ENCODE data around the gene HSPG2. TPM values are rescaled to one million over a fixed set of nuclear protein-coding genes. Genes with fewer than 3 reads are reported as not detected.

HSPG2 gene
- total RNA-seq, 1 experiment from 2014 or later = 171 TPM

- Histone ChIP-seq H3K27me3 (ENCODE audit: control insufficient read depth, insufficient read depth, low read length) (no peaks in the 10 kb centered on the region), H3K4me1 (ENCODE audit: control insufficient read depth, insufficient read depth, low read length) (no peaks in the 10 kb centered on the region), H3K4me3 (ENCODE audit: low read depth in 2 of 2, low read length in 2 of 2) (no peak overlapping the region), H3K9me3 (ENCODE audit: control insufficient read depth, insufficient read depth, low read depth, low read length) (no peaks in the 10 kb centered on the region), H3K27ac (ENCODE audit: low read length) (no peak overlapping the region), H3K36me3 (ENCODE audit: control insufficient read depth, insufficient read depth, low read length) (peaks cover 5% of the 10 kb centered on the region; the same call in 1 of the 2 replicates)
- DNase-seq (ENCODE audit: low read depth, low spot score) = no peak
- TF ChIP-seq TCF7L2 (IDR thresholded peaks at IDR 0.05; ENCODE audit: low read depth, low read length) (no peak), REST (IDR thresholded peaks at IDR 0.05; ENCODE audit: insufficient read depth in 1 of 2, low read depth in 2 of 2, low read length in 1 of 2) (no peak), SIN3A (IDR thresholded peaks at IDR 0.05; ENCODE audit: borderline replicate concordance, insufficient read depth, low read depth, low read length) (no peak)
- ATAC-seq = no peak
- ChIA-PET POLR2A (no interaction called here), CTCF (no interaction called here)
- in situ Hi-C loops (cut with HindIII; ENCODE audit: low pct_unique_long_range_greater_than_20kb, low sequenced_read_pairs) (no loop called here), intact Hi-C loops (cut with micrococcal nuclease; ENCODE audit: unreplicated experiment) (no loop called here)
- BruUV-seq (replicated peaks) = no TSS peak
These were observed 48.6 kb downstream of the HSPG2 start for GRCh38 chr1:21888500-21888899.

GRCh38 chr1:21887796-21888195, 49.3 kb downstream of the HSPG2 start:
- Histone ChIP-seq H3K9me3 (ENCODE audit: control insufficient read depth, insufficient read depth, low read depth, low read length) (no peaks in the 10 kb centered on the region), H3K27ac (ENCODE audit: low read length) (no peak overlapping the region), H3K4me3 (ENCODE audit: low read depth in 2 of 2, low read length in 2 of 2) (no peak overlapping the region), H3K4me1 (ENCODE audit: control insufficient read depth, insufficient read depth, low read length) (no peaks in the 10 kb centered on the region), H3K27me3 (ENCODE audit: control insufficient read depth, insufficient read depth, low read length) (no peaks in the 10 kb centered on the region), H3K36me3 (ENCODE audit: control insufficient read depth, insufficient read depth, low read length) (peaks cover 5% of the 10 kb centered on the region; the same call in 1 of the 2 replicates)
- no TSS peak for BruUV-seq (replicated peaks)
- POLR2A ChIA-PET = no interaction called here
- CTCF ChIA-PET = no interaction called here
- in situ Hi-C loops (cut with HindIII; ENCODE audit: low pct_unique_long_range_greater_than_20kb, low sequenced_read_pairs) = no loop called here
- intact Hi-C loops (cut with micrococcal nuclease; ENCODE audit: unreplicated experiment) = no loop called here
- DNase-seq (ENCODE audit: low read depth, low spot score) = no peak
- no peak for ATAC-seq
- no peak for TF ChIP-seq REST (IDR thresholded peaks at IDR 0.05; ENCODE audit: insufficient read depth in 1 of 2, low read depth in 2 of 2, low read length in 1 of 2)

GRCh38 chr1:21887216-21887736, 49.8 kb downstream of the HSPG2 start:
- ATAC-seq (no peak), DNase-seq (ENCODE audit: low read depth, low spot score) (no peak)
- in situ Hi-C loops (cut with HindIII; ENCODE audit: low pct_unique_long_range_greater_than_20kb, low sequenced_read_pairs) = no loop called here
- POLR2A ChIA-PET = no interaction called here
- CTCF ChIA-PET = no interaction called here
- Histone ChIP-seq H3K4me1 (ENCODE audit: control insufficient read depth, insufficient read depth, low read length) (no peaks in the 10 kb centered on the region), H3K27me3 (ENCODE audit: control insufficient read depth, insufficient read depth, low read length) (no peaks in the 10 kb centered on the region), H3K36me3 (ENCODE audit: control insufficient read depth, insufficient read depth, low read length) (peaks cover 5% of the 10 kb centered on the region; the same call in 1 of the 2 replicates), H3K9me3 (ENCODE audit: control insufficient read depth, insufficient read depth, low read depth, low read length) (no peaks in the 10 kb centered on the region), H3K27ac (ENCODE audit: low read length) (no peak overlapping the region), H3K4me3 (ENCODE audit: low read depth in 2 of 2, low read length in 2 of 2) (no peak overlapping the region)
- BruUV-seq (replicated peaks) = no TSS peak
- intact Hi-C loops (cut with micrococcal nuclease; ENCODE audit: unreplicated experiment) = no loop called here
- TF ChIP-seq TCF7L2 (IDR thresholded peaks at IDR 0.05; ENCODE audit: low read depth, low read length) (no peak), REST (IDR thresholded peaks at IDR 0.05; ENCODE audit: insufficient read depth in 1 of 2, low read depth in 2 of 2, low read length in 1 of 2) (no peak), POLR2AphosphoS5 (IDR thresholded peaks at IDR 0.05; ENCODE audit: low read depth, low read length) (no peak)

All from Panc1 (cell line).